ENCODE results near the gene POLE. TPM values are rescaled to one million over a fixed set of nuclear protein-coding genes. Genes with fewer than 3 reads are reported as not detected.

Gene POLE
- total RNA-seq, 1 experiment from 2014 or later: 147 TPM

- Mint-ChIP-seq H3K4me1 (no peaks in the 10 kb centered on the region), H3K36me3 (ENCODE audit: insufficient read depth in 1 of 3, low read depth in 3 of 3) (peaks cover 52 to 86% (median 74%) of the 10 kb centered on the region in 3 experiments; a peak in 6 of 7 replicates), H3K9me3 (no peaks in the 10 kb centered on the region), H3K27me3 (ENCODE audit: low read depth) (no peaks in the 10 kb centered on the region), H3K4me3 (no peak overlapping the region), H3K27ac (no peak overlapping the region)
- no peaks in the 10 kb centered on the region for H3K79me1 ChIP-seq (ENCODE audit: insufficient read depth, low read depth, low read length, poor library complexity, severe bottlenecking)
- no peak overlapping the region for H2BK5ac ChIP-seq (ENCODE audit: insufficient read length, low read length)
- no peak overlapping the region for H4K5ac ChIP-seq (ENCODE audit: insufficient read length, low read depth, low read length)
- no peak overlapping the region for H2BK15ac ChIP-seq (ENCODE audit: low read depth, low read length)
- no peak overlapping the region for H3K56ac ChIP-seq (ENCODE audit: insufficient read length, low read depth, low read length)
- H2BK20ac ChIP-seq (ENCODE audit: low read depth, low read length, poor library complexity, severe bottlenecking): no peak overlapping the region
- no peak overlapping the region for H3K18ac ChIP-seq (ENCODE audit: insufficient read length, low read depth, low read length)
- no peaks in the 10 kb centered on the region for H3K27me3 ChIP-seq (ENCODE audit: insufficient read depth, low read length)
- H3K4me2 ChIP-seq (ENCODE audit: insufficient read depth, insufficient read length, low read length): no peak overlapping the region
- no peak overlapping the region for H2BK12ac ChIP-seq (ENCODE audit: insufficient read length, low read depth, low read length)
- no peaks in the 10 kb centered on the region for H4K20me1 ChIP-seq (ENCODE audit: control insufficient read depth, insufficient read depth, insufficient read length)
- H3K27ac ChIP-seq (ENCODE audit: insufficient read length, low read depth, low read length): no peak overlapping the region
- no CpG with 5 or more reads among the region's 6 CpGs for WGBS (ENCODE audit: extremely low coverage, insufficient read length, low lambda C conversion rate)
- H3K9ac ChIP-seq (ENCODE audit: extremely low read depth, insufficient read length, low read length): no peak overlapping the region
- H4K91ac ChIP-seq (ENCODE audit: insufficient read length, low read depth, low read length): no peak overlapping the region
- H3T11ph ChIP-seq (ENCODE audit: low read length): no peak overlapping the region
- H3K23ac ChIP-seq (ENCODE audit: insufficient read length, low read depth, low read length): no peak overlapping the region
- no peak overlapping the region for H2AFZ ChIP-seq (ENCODE audit: low read length)
- no peaks in the 10 kb centered on the region for H3K79me2 ChIP-seq (ENCODE audit: insufficient read depth, low read length)
- H3K14ac ChIP-seq (ENCODE audit: insufficient read depth, low read length): no peak overlapping the region
- no peaks in the 10 kb centered on the region for H3K4me1 ChIP-seq (ENCODE audit: insufficient read depth, low read length)
- H4K8ac ChIP-seq (replicated peaks; ENCODE audit: insufficient read length, low read depth, low read length): no peak overlapping the region
- H2BK120ac ChIP-seq (ENCODE audit: low read depth, low read length, poor library complexity, severe bottlenecking): no peak overlapping the region
- H3K4ac ChIP-seq (ENCODE audit: low read depth, low read length): no peak overlapping the region
- no peak for DNase-seq
- TF ChIP-seq CTCF (conservative IDR thresholded peaks at IDR 0.05): no peak
- H2AK5ac ChIP-seq (ENCODE audit: insufficient read length, low read length): no peak overlapping the region
- H3K9me3 ChIP-seq (ENCODE audit: control insufficient read depth, low read depth, low read length): no peaks in the 10 kb centered on the region
- H3K23me2 ChIP-seq (ENCODE audit: insufficient read length, low read depth, low read length, poor library complexity, severe bottlenecking): no peaks in the 10 kb centered on the region
Measured at GRCh38 chr12:132629330-132629729, 57.8 kb downstream of the POLE start.

Data from H9 (cell line).